Activated T-helper 17 cell treated with anti-CD3 and anti-CD28 coated beads, Interleukin-2, amount 50 U/mL, for 72 hours (primary cell): ENCODE results near the gene NEURL2. TPM values are rescaled to one million over a fixed set of nuclear protein-coding genes. Genes with fewer than 3 reads are reported as not detected.
"Not testable (repeated sequence)": the region's sequence is repeated elsewhere in the genome, so short reads cannot be mapped to it uniquely, and the experiment has no call there.

Experiments used
- ATAC-seq: fragments of 150-1000 bp; cut with Tn5 transposase; replicated peaks from 2 replicates; pipeline ENCODE4 v1.10.0; 2021; ENCODE audit warnings: mild to moderate bottlenecking, moderate library complexity
- H3K27ac Mint-ChIP-seq: one replicate; pipeline ENCODE4 v1.8.0; 2022; ENCODE audit warnings: mixed read lengths
- H3K27me3 Mint-ChIP-seq: one replicate; pipeline ENCODE4 v1.8.0; 2022; ENCODE audit warnings: mixed read lengths
- H3K36me3 Mint-ChIP-seq: one replicate; pipeline ENCODE4 v1.8.0; 2022; ENCODE audit warnings: low read depth, mild to moderate bottlenecking, mixed read lengths
- H3K4me1 Mint-ChIP-seq: one replicate; pipeline ENCODE4 v1.8.0; 2022; ENCODE audit warnings: mixed read lengths
- H3K4me3 Mint-ChIP-seq: one replicate; pipeline ENCODE4 v1.8.0; 2022; ENCODE audit warnings: mild to moderate bottlenecking, mixed read lengths
- H3K9me3 Mint-ChIP-seq: one replicate; pipeline ENCODE4 v1.8.0; 2022; ENCODE audit warnings: mixed read lengths
- total RNA-seq, 2 donors: library from RNA; stranded (reverse); gene quantifications; one replicate each; pipeline ENCODE4 v1.2.3, GENCODE V29; 2022

NEURL2 gene, protein sequence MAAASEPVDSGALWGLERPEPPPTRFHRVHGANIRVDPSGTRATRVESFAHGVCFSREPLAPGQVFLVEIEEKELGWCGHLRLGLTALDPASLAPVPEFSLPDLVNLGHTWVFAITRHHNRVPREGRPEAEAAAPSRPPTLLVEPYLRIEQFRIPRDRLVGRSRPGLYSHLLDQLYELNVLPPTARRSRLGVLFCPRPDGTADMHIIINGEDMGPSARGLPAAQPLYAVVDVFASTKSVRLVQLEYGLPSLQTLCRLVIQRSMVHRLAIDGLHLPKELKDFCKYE
- 1 to 10 TPM; 1.7 to 2.1 TPM for total RNA-seq

DNA sequence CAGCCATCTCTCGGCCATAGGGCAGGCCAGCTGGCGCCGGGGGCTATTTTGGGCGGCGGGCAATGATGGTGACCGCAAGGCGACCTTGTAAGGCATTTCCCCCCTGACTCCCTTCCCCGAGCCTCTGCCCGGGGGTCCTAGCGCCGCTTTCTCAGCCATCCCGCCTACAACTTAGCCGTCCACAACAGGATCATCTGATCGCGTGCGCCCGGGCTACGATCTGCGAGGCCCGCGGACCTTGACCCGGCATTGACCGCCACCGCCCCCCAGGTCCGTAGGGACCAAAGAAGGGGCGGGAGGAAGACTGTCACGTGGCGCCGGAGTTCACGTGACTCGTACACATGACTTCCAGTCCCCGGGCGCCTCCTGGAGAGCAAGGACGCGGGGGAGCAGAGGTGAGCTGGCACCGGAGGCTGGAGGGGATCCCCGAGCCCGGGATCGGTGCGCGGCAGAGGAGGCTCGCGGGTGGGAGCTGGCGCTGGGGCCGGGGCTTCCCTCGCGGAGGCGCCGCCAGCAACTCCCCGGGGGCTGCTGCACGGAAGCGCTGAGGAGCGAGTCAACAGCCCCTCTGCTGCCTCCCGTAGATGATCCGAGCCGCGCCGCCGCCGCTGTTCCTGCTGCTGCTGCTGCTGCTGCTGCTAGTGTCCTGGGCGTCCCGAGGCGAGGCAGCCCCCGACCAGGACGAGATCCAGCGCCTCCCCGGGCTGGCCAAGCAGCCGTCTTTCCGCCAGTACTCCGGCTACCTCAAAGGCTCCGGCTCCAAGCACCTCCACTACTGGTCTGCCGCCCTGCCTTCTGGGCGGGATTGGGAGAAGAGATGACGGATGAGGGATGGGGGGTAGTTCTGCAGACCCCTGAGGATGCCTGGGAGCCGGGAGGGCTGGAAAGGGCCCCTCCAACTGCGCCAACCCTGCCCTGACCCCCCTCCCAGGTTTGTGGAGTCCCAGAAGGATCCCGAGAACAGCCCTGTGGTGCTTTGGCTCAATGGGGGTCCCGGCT lies at the start of gene NEURL2, which contains the start of gene CTSA:
Gene NEURL2, minus strand, starts transcription at position 224 of the 999 bp plus-strand sequence. Its CDS starts 217 bp downstream, at position 7.
Gene CTSA, plus strand, starts transcription at position 351 of the 999 bp plus-strand sequence. Its CDS starts 234 bp downstream, at position 585.
- peak; percentile 84 for ATAC-seq
- Mint-ChIP-seq H3K4me3 (peak within 1 kb of the TSS; percentile 95), H3K36me3 (peaks cover 46% of the 10 kb centered on the region), H3K9me3 (no peaks in the 10 kb centered on the region), H3K4me1 (peaks cover 15% of the 10 kb centered on the region), H3K27me3 (no peaks in the 10 kb centered on the region), H3K27ac (peak within 1 kb of the TSS; percentile 90)

DNA sequence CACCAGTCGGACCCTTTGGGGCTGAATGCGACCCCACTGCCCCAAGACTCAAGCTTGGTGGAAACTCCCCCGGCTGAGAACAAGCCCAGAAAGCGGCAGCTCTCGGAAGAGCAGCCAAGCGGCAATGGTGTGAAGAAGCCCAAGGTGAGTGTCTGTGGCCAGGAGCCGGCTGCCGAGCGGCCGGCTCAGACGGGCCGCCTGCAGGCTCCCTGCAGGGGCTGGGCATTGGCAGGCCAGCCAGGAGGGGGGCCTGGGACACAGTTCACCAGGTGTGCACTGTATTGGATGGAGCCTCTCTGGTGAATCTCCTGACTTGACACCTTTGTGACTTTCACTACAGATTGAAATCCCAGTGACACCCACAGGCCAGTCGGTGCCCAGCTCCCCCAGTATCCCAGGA lies 49.5 kb upstream of the NEURL2 start:
- Mint-ChIP-seq H3K4me3 (no peak overlapping the region), H3K27me3 (no peaks in the 10 kb centered on the region), H3K27ac (peak overlapping the region; percentile 56), H3K36me3 (peaks cover 73% of the 10 kb centered on the region), H3K4me1 (peaks cover 24% of the 10 kb centered on the region), H3K9me3 (no peaks in the 10 kb centered on the region)
- ATAC-seq: no peak

DNA sequence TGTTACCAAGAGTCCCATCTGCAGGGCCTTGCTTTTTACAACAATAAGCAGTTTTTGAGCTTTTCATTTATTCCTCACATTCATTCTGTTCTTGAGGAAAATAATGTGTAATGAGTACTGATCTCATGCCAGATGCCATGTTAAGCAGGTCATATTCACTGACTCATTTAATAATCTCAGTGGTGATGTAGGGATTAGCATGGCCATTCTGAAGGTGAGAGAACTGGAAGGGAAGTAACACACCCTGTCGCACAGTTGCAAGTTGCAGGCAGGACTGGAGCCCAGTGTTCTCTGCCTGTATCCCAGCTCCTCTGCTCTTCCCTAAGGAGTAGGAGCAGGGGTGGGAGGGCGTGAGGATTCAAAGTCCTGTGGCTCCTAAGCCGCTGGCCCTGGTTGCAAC lies 49.0 kb upstream of the NEURL2 start:
- Mint-ChIP-seq H3K4me1 (peaks cover 24% of the 10 kb centered on the region), H3K4me3 (no peak overlapping the region), H3K36me3 (peaks cover 73% of the 10 kb centered on the region), H3K27me3 (no peaks in the 10 kb centered on the region), H3K9me3 (no peaks in the 10 kb centered on the region), H3K27ac (peak overlapping the region; percentile 56)
- ATAC-seq: no peak

DNA sequence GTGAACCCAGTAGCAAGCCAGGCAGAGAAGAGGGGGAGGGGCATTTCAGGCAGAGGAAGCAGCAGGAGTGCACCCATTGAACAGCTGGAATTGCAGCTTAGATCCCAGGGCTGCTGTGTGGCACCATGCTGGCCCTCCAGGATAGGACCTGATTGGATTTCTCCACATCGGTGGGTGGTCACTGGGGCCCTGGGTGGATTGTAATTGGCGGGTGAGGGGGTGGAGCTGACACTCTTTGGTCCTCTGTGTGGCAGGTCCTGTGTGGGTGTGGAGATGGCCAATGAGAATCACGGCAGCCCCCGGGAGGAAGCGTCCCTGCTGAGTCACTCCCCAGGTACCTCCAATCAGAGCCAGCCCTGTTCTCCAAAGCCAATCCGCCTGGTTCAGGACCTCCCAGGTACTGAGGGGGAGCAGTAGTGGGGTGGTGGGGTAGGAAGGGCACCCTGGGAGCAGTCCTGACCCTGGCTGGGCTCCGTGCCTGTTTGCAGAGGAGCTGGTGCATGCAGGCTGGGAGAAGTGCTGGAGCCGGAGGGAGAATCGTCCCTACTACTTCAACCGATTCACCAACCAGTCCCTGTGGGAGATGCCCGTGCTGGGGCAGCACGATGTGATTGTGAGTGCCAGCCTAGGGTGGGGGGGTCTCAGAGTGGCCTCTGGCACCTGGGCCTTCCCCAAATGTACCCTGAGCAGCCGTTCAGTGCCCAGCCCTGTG lies 47.9 kb upstream of the NEURL2 start:
- H3K36me3 Mint-ChIP-seq: peaks cover 68% of the 10 kb centered on the region
- no peaks in the 10 kb centered on the region for H3K27me3 Mint-ChIP-seq
- H3K4me3 Mint-ChIP-seq: no peak overlapping the region
- peaks cover 19% of the 10 kb centered on the region for H3K4me1 Mint-ChIP-seq
- H3K27ac Mint-ChIP-seq: peak overlapping the region; percentile 90
- no peaks in the 10 kb centered on the region for H3K9me3 Mint-ChIP-seq
- no peak for ATAC-seq

DNA sequence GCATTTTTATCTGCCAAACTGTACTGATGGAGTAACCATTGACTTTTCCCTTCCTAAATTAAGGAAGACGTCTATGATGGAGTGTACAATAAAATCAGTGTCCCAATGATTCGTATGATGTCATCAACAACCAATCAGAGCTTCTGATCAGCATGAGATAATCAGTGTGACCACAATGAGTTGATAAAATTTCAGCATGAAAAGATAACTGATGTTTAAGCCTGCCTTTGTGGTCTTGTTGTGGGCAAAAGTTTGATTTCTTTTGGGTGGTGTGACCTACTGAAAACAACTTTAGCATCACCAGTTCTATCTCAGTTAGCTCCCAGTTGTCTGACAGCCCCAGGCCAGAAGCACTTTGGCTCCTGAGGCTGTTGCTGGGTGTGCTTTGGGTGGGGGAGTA lies 46.8 kb upstream of the NEURL2 start:
- ATAC-seq: no peak
- no peaks in the 10 kb centered on the region for H3K9me3 Mint-ChIP-seq
- H3K4me1 Mint-ChIP-seq: peaks cover 15% of the 10 kb centered on the region
- H3K4me3 Mint-ChIP-seq: peak overlapping the region; percentile 99
- peak overlapping the region; percentile 90 for H3K27ac Mint-ChIP-seq
- H3K36me3 Mint-ChIP-seq: peaks cover 57% of the 10 kb centered on the region
- no peaks in the 10 kb centered on the region for H3K27me3 Mint-ChIP-seq

DNA sequence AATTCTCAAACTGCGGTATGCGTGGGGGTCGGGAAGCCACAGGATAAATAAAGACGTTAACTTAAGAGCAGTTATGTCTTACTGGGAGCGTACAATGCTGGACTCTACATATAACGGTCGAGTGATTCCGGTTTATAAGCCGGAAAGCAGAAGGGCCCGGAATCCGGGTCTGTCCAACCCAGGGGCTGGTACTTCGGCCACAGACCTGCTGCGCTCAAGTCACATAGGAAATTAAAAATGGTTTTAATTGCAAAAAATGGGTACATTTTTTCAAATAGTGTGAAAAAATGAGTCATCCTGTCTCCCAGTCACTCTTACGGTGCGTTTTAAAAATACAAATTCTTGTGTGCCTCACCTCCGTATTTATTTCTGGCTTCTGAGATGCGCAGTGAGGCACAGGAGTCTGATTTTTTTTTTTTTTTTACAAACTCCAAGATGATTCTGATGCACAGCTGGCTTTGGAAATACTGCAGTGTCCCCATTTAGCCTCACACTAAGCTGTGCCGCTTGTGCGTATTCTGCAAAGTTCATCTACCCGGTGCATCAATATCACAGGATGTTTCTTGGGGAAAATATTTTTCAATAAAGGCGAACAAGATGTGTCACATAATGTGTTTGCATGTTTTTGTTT lies 44.5 kb upstream of the NEURL2 start:
- Mint-ChIP-seq H3K27me3 (no peaks in the 10 kb centered on the region), H3K9me3 (no peaks in the 10 kb centered on the region), H3K4me1 (peaks cover 15% of the 10 kb centered on the region), H3K36me3 (peaks cover 55% of the 10 kb centered on the region), H3K27ac (peak overlapping the region; percentile 97), H3K4me3 (peak overlapping the region; percentile 99)
- ATAC-seq: peak; percentile 19

DNA sequence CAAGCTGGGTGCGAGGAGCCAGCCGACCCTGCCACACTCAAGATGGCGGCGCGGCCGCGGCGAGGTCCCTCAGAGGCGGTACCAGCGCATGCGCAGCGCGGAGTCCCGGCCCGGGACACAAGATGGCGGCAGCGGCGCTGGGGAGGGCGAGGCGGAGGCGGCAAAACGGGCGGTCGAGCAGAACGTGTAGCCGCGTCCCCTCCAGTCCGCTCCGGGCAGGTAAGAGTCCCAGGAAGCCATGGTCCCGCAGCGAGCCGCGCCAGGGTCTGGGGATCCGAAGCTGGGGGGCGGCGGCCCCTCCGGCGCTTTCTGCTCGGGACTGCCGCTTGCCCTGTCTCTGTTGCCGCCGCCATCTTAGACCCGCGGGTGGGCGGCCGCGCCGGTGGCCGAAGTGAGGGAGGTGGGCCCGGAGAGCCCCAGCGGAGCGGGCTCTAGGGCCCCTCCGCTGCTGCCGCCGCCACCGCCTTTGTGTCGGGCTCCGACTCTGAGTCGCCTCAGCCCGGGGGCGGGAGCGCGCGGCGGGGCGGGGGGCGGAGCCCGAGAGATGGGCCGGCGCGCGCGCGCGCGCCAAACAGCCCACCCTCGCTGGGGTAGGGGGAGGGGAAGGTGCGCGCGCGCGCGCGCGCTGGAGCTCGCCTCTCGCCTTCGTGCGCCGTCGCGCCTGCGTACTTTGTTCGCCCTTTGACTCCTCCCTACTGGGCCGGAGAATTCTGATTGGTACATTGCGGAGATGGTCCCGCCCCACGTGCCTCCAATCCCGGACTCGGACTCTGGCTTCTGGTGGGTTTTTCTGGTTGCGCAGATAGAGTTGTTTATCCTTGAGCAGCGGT lies 43.8 kb upstream of the NEURL2 start, which contains the start of gene PCIF1:
Gene PCIF1, plus strand, starts transcription at position 98 of the 830 bp plus-strand sequence. CDS start 4,317 bp downstream, outside the sequence.
- Mint-ChIP-seq H3K9me3 (no peaks in the 10 kb centered on the region), H3K4me1 (peaks cover 15% of the 10 kb centered on the region), H3K36me3 (peaks cover 48% of the 10 kb centered on the region), H3K4me3 (peak within 1 kb of the TSS; percentile 99), H3K27me3 (no peaks in the 10 kb centered on the region), H3K27ac (peak within 1 kb of the TSS; percentile 99)
- peak; percentile 81 for ATAC-seq

DNA sequence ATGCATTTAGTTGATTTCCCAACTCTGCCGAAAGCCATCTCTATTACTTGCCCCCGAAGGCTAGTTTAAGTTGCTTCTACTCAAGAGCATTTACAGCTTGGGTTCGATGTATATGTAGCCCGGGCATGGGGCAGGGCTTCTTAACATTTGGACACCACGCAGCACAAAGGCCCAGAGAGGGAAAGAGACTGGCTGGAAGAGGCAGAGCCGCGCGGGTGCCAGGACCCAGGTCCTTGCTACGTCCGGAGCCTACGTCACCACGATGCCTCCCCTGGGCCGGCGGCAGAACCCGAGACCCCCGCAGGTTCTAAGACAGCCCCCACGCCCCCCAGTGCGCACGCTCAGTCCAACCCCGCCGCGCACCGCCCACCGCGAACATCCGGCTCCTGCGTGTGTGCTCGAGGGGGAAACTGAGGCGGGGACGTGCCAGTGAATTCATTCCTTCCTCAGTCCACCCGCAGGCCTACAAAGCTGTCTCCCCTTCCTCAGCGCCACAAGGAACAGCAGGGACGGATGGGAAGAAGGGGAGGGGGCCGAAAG lies 43.1 kb upstream of the NEURL2 start:
- H3K27me3 Mint-ChIP-seq: no peaks in the 10 kb centered on the region
- H3K4me3 Mint-ChIP-seq: peak overlapping the region; percentile 99
- peak overlapping the region; percentile 99 for H3K27ac Mint-ChIP-seq

DNA sequence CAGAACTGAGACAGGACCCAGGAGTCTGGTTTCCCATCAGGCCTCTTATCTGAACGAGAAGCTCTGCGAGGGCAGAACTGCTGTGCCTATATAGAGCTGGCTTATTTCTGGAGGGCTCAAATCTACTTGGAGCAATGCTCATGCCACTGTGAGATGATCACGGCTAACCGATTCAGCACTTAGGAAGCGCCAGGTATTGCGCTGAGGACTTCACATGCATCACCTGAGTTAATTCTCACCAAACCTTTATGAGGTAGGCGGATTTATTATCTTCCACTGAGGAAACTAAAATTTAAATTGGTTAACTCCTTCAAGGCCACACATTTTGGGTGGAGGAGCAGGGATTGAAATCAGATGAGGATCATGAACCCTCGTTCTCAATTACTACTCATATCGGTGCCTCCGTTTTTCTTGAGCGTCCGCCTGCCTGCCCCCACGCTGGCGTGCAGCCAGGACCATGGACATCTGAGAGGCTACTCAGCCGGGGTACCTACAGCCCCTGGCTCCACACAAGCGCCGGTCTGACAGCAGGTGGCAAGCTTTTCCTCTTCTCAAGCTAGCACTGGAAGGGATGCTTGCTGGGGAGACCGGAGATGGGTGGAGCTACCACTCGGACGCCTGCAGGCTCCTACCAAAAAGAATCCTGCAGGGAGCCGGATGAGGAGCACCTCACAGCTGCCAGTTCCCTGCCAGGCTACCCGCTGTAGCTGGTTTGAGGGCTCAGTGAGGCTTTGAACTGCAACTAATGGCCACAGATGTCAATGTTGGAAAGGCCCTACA lies 42.4 kb upstream of the NEURL2 start:
- Mint-ChIP-seq H3K27me3 (no peaks in the 10 kb centered on the region), H3K36me3 (peaks cover 34% of the 10 kb centered on the region), H3K27ac (peak overlapping the region; percentile 99), H3K9me3 (no peaks in the 10 kb centered on the region), H3K4me3 (peak overlapping the region; percentile 99), H3K4me1 (peaks cover 14% of the 10 kb centered on the region)
- ATAC-seq: peak; percentile 27

More for the DNA sequence above, 43.1 kb upstream of the NEURL2 start:
- H3K36me3 Mint-ChIP-seq: peaks cover 41% of the 10 kb centered on the region
- no peaks in the 10 kb centered on the region for H3K9me3 Mint-ChIP-seq
- H3K4me1 Mint-ChIP-seq: peaks cover 15% of the 10 kb centered on the region
- peak; percentile 21 for ATAC-seq

DNA sequence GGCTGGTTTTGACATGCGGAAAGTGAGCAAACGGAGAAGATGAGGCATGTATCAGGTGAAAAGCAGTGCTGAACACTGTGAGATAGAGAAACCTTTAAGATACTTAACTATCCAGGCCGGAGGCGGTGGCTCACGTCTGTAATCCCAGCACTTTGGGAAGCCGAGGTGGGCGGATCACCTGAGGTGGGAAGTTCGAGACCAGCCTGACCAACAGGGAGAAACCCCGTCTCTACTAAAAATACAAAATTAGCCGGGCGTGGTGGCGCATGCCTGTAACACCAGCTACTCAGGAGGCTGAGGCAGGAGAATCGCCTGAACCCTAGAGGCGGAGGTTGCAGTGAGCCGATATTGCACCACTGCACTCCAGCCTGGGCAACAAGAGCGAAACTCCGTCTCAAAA lies 40.7 kb upstream of the NEURL2 start:
- H3K4me3 Mint-ChIP-seq, ATAC-seq, H3K27ac Mint-ChIP-seq, H3K4me1 Mint-ChIP-seq, H3K27me3 Mint-ChIP-seq, H3K9me3 Mint-ChIP-seq: not testable (repeated sequence)
- peaks cover 17% of the 10 kb centered on the region for H3K36me3 Mint-ChIP-seq

DNA sequence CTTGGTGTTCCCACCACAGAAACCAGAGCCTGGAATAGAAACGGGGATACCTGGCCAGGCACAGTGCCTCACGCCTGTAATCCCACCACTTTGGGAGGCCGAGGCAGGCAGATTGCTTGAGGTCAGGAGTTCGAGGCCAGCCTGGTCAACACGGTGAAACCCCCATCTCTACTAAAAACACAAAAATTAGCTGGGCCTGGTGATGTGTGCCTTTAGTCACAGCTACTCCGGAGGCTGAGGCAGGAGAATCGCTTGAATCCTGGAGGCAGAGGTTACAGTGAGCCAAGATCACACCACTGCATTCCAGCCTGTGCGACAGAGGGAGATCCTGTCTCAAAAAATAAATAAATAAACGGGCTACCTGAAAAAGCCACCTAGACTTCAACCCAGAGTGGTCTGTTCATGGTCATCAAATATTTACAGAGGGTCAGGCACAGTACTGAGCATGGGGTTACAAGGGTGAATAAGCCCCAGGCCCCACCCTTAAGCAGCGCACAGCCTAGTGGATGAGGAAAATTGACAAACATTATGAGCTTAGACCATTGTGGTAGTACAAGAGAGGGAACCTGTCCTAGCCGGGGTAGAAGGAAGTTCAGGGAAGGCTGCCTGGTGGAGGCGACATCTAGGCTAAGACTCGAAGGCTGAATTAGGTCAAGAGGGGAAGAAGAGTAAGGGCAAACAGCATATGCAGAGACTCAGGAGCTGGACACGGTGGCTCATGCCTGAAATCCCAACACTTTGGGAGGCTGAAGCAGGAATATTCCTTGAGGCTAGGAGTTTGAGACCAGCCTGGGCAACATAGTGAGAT lies 36.3 kb upstream of the NEURL2 start:
- no peak for ATAC-seq
- no peaks in the 10 kb centered on the region for H3K27me3 Mint-ChIP-seq
- H3K9me3 Mint-ChIP-seq: no peaks in the 10 kb centered on the region
- no peak overlapping the region for H3K27ac Mint-ChIP-seq
- no peaks in the 10 kb centered on the region for H3K36me3 Mint-ChIP-seq
- H3K4me1 Mint-ChIP-seq: no peaks in the 10 kb centered on the region
- no peak overlapping the region for H3K4me3 Mint-ChIP-seq

DNA sequence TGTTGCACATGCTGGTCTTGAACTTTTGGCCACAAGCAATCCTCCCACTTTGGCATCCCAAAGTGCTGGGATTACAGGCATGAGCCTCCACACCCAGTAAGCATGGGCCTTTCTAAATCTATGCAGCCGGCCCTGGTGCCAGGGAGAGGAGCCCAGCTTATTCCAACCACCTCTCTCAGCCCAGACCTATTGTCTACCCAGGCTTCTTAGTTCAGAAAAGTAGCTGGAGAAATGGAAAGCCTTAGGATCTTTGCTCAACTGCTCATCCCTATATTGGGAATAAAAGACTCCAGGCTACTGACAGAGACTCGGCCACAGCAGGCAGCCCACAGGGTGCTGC lies 35.7 kb upstream of the NEURL2 start:
- no peaks in the 10 kb centered on the region for H3K9me3 Mint-ChIP-seq
- ATAC-seq: no peak

More for the DNA sequence above, 35.7 kb upstream of the NEURL2 start:
- Mint-ChIP-seq H3K4me1 (no peaks in the 10 kb centered on the region), H3K27me3 (no peaks in the 10 kb centered on the region), H3K4me3 (no peak overlapping the region), H3K36me3 (no peaks in the 10 kb centered on the region), H3K27ac (no peak overlapping the region)
